ENCODE results near the gene KCNMA1.
"Not testable (repeated sequence)": the region's sequence is repeated elsewhere in the genome, so short reads cannot be mapped to it uniquely, and the experiment has no call there.

The KCNMA1 gene

GRCh38 chr10:77422491-77423338 lies 214.9 kb downstream of the KCNMA1 start:
- no peak for DNase-seq

- DNase-seq, result no peak
Measured at GRCh38 chr10:77421591-77421990, 216.0 kb downstream of the KCNMA1 start.

- DNase-seq, result no peak
Measured at GRCh38 chr10:77420947-77421523, 216.6 kb downstream of the KCNMA1 start.

- DNase-seq, result no peak
Measured at GRCh38 chr10:77419979-77420378, 217.6 kb downstream of the KCNMA1 start.

- DNase-seq, result peak in 1 of 56 donors; percentile 10
Measured at GRCh38 chr10:77419056-77419455, 218.6 kb downstream of the KCNMA1 start.

GRCh38 chr10:77417806-77418640 lies 219.6 kb downstream of the KCNMA1 start:
- no peak for DNase-seq

- no peak for DNase-seq
Measured at GRCh38 chr10:77417359-77417758, 220.2 kb downstream of the KCNMA1 start.

- no peak for DNase-seq
Measured at GRCh38 chr10:77416311-77417135, 221.1 kb downstream of the KCNMA1 start.

GRCh38 chr10:77415313-77415960 lies 222.2 kb downstream of the KCNMA1 start:
- DNase-seq, result no peak

GRCh38 chr10:77413231-77413630 lies 224.4 kb downstream of the KCNMA1 start:
- DNase-seq, result no peak

GRCh38 chr10:77412573-77413133 lies 225.0 kb downstream of the KCNMA1 start:
- DNase-seq, result not testable (repeated sequence)

GRCh38 chr10:77411805-77412204 lies 225.8 kb downstream of the KCNMA1 start:
- DNase-seq, result no peak

GRCh38 chr10:77410523-77410922 lies 227.1 kb downstream of the KCNMA1 start:
- no peak for DNase-seq

- no peak for DNase-seq
Measured at GRCh38 chr10:77409697-77410471, 227.7 kb downstream of the KCNMA1 start.

- no peak for DNase-seq
Measured at GRCh38 chr10:77408259-77408658, 229.3 kb downstream of the KCNMA1 start.

GRCh38 chr10:77406764-77407430 lies 230.7 kb downstream of the KCNMA1 start:
- DNase-seq, result no peak

GRCh38 chr10:77405771-77406241 lies 231.8 kb downstream of the KCNMA1 start:
- DNase-seq, result peak in 19 of 56 donors; percentile 9 to 60 (median 21)

- DNase-seq, result no peak
Measured at GRCh38 chr10:77404810-77405209, 232.8 kb downstream of the KCNMA1 start.

GRCh38 chr10:77403761-77404160 lies 233.8 kb downstream of the KCNMA1 start:
- no peak for DNase-seq
